C1 segment of cervical spinal cord (tissue), 14 donors: ENCODE data around the gene SEPTIN6.

Experiments
- DNase-seq, 14 donors: peaks; one replicate each; lab custom pipeline; 2025; lab: John Stamatoyannopoulos, UW

Gene SEPTIN6

DNA sequence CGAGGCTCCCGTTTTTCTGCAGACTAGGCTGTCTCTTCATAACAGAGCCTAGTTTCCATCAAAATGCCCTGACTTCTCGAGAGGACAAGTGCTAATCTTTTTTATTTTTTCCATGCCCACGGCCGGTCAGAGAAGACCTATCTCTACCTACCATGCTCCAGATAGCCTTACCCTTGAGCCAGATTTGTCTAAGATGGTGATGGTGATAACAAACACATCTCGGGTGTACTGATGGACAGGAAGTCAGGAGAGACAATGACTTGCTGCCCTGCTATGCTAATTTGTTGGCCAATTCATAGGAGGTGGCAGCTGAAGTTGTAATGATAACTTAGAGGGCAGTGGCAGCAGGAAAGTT is 44.6 kb downstream of the SEPTIN6 start:
- no peak for DNase-seq

DNA sequence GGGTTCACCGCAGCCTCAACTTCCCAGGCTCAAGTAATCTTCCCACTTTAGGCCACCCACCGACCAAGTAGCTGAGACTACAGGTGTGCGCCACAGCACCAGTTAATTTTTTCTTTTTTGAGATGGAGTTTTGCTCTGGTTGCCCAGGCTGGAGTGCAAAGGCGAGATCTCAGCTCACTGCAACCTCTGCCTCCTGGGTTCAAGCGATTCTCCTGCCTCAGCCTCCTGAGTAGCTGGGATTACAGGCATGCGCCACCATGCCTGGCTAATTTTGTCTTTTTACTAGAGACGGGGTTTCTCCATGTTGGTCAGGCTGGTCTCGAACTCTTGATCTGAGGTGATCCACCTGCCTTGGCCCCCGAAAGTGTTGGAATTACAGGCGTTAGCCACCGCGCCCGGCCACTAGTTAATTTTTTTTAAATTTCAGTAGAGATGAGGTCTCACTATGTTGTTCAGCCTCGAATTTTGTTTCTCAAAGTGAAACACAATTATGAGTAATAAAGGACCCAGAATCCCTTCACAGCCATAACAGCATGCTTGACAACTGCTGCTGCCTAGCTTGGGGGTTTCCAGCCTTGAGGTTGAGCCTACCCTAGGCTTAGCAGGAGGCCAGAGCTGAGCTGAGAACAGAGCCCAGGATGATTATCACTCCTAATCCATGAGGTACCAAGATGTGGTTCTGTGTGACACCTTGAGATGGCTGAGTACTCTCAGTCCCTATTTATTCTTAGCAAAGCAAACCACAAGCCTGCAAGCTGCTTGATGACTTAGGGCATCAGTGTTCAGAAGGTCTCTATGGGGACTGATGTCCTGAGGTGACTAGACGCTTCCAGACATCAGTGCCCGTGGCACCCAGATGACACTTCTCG is 45.2 kb downstream of the SEPTIN6 start:
- DNase-seq: no peak

DNA sequence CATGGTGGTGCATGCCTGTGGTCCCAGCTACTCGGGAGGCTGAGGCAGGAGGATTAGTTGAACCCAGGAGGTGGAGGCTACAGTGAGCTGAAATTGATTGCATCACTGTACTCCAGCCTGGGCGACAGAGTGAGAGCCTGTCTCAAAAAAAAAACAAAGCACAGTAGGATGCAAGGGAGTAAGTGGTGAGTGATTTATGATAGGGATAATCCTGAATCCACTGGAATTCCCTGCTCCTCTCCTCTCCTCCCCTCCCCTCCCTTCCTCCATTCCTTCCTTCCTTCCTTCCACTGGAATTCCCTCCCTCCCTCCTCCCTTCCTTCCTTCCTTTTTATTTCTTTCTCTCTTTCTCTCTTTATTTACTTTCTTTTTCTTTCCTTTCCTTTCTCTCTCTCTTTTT is 45.9 kb downstream of the SEPTIN6 start:
- no peak for DNase-seq

DNA sequence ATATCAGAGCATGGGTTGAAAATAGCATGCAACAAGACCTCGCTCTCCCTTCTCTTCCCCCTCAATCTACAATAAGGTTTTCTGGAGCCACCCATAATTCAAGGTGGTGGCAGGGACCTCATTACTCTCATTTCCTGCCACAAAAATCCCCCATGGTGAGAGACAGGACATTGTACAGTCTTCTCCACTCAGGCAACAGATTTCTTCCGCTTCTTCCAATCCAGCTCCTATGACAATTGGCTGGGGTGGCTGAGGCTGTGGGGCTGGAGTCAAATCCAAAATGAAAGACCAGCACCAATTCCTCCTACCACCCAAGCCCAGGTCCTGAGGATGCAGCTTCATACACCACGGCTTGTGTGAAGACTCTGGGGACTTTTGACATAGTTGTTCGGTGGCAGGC is 46.5 kb downstream of the SEPTIN6 start:
- no peak for DNase-seq

DNA sequence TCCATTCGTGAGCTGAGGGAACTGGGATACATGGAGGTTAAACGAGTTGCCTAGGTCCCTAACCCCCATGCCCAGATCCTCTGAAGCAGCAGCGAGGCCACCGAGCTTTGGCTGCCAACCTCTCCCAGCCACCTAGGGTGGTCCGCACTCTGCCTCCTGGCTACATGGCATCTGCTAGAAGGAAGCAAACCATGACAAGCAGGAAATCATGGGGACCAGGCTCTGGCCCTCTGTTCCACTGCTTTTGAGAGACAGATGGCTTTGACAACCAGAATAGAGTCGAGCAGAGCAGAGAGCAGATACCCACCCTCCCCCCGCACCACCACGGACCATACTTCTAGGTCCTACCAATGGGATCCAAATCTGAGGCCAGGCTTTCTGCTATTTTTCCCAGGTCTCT is 49.3 kb downstream of the SEPTIN6 start:
- DNase-seq: peak in 1 of 14 donors; percentile 41
